HG02840 (cell line): ENCODE data around the gene ALKBH4.
"Not testable (repeated sequence)": the region's sequence is repeated elsewhere in the genome, so short reads cannot be mapped to it uniquely, and the experiment has no call there.

Source experiments
- ATAC-seq: cut with Tn5 transposase; IDR thresholded peaks from one replicate; pipeline ENCODE4 v1.9.1; 2021; ENCODE audit warnings: mild to moderate bottlenecking, moderate library complexity, moderate number of reproducible peaks; ENCODE audit not compliant: unreplicated experiment, low FRiP score

The ALKBH4 gene

GRCh38 chr7:102464577-102465280, at the start of gene ALKBH4, which contains the start of gene LRWD1:
Gene ALKBH4, minus strand, starts transcription at chr7:102464863. Its CDS starts 27 bp downstream, at chr7:102464836.
Gene LRWD1, plus strand, starts transcription at chr7:102464984. Its CDS starts 97 bp downstream, at chr7:102465081.
- peak; percentile 90 for ATAC-seq

DNA sequence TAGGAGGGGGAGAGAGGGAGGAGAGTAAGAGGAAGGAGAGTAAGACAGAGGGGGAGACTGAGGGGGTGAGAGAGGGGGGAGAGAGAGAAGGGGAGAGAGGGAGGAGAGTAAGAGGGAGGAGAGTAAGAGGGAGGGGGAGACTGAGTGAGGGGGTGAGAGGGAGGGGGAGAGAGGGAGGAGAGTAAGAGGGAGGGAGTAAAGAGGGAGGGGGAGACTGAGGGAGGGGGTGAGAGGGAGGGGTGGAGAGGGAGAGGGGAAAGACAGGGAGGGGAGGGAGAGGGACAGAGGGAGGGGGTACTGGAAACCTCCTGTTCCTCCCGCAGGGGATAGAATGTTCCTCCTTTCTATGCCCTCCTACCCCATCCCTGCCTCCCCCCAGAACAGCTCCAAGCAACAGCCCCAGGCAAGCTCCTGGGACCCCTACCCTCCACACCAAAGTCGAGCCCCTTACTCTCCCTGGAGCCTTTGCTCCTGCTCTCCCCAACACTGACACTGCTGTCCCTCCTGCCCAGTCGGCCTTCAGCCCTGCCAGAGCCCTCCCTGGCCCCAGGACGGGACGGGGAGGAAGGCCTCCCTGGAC, 48.1 kb upstream of the ALKBH4 start:
- ATAC-seq = not testable (repeated sequence)

GRCh38 chr7:102511860-102512522, 47.3 kb upstream of the ALKBH4 start:
- not testable (repeated sequence) for ATAC-seq

DNA sequence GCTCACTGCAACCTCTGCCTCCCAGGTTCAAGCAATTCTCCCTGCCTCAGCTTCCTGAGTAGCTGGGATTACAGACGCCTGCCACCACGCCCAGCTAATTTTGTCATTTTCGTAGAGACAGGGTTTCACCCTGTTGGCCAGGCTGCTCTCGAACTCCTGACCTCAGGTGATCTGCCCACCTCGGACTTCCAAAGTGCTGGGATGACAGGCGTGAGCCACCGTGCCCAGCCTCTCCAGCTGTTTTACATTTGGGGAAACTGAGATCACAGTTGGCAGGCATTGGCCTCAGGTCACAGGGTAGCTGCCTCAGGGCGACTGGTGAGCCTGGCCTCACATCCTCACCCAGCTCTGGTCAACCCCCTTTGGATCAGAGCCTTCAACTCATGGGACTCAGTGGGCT, 45.9 kb upstream of the ALKBH4 start:
- ATAC-seq = not testable (repeated sequence)

GRCh38 chr7:102507410-102508088, 42.9 kb upstream of the ALKBH4 start:
- not testable (repeated sequence) for ATAC-seq

DNA sequence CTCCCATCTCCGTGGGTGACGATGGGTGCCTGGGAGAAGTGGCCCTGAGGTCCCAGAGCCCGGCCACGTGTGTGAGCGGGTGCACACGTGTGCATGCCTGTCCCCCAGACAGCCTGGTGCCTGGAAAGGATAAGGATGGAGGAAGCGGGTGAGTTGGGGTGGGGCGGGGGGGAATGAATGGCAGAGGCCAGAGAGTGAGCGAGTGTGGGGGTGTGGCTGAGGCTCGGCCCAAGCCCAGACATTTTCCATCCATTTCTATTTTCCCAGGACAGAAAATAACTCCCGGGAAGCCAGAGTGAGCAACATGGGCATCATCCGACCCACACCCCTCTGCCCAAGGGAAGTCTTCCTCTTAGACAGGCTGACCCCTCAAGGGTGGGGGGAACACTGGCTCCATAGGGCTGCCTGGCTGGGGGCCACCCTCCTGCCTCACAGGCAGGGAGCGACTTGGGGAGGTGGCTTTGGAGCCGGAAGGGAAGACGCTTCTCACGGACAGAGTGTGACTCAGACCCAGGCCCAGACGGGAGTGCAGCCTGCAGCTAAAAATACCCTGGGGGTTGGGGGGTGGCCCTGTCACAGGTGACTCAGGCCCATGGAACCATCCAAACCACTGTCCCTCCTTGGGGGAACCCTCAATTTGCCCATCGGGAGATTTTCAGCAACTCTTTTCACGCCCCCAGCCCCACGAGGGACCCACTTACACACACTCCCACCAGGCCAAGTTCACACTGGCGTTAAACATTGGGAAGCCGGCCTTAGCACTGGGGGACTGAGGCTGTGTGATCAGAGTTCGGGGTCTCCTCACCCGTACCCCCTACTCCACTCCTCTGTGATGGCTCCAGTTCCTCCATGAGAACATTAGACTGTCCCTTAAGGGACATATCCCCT, 40.9 kb upstream of the ALKBH4 start:
- ATAC-seq = not testable (repeated sequence)

- not testable (repeated sequence) for ATAC-seq
Measured at GRCh38 chr7:102503141-102503540, 38.5 kb upstream of the ALKBH4 start.

DNA sequence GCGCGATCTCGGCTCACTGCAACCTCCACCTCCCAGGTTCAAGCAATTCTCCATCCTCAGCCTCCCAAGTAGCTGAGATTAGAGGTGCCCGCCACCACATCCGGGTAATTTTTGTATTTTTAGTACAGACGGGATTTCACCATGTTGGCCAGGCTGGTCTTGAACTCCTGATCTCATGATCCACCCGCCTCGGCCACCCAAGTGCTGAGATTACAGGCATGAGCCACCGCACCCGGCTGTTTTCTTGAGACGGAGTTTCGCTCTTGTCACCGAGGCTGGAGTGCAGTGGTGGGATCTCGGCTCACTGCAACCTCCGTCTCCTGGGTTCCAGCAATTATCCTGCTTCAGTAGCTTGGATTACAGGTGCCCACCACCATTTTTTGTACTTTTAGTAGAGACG, 33.7 kb upstream of the ALKBH4 start:
- not testable (repeated sequence) for ATAC-seq

GRCh38 chr7:102497308-102497707, 32.6 kb upstream of the ALKBH4 start:
- ATAC-seq = not testable (repeated sequence)

DNA sequence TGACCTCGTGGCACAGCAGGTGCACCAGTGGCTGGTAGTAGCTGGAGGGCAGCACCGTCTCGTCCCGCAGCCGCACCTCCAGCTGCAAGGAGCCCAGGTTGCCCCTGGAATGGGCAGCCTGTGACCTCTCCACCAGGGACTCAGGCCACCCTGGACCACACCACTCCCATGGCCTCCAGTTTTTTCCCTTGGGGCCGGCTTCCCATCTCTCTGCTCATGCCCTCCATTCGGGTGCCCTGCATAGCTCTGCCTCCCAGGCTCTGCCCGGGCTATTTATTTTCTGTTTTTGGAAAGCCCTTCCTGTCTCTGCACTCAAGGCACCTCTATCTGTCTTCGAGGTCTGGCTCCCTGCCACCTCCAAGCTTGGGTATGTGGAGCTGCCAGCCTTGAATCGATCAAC, 32.2 kb upstream of the ALKBH4 start:
- not testable (repeated sequence) for ATAC-seq

GRCh38 chr7:102494473-102495149, 29.9 kb upstream of the ALKBH4 start:
- ATAC-seq = peak; percentile 51

- not testable (repeated sequence) for ATAC-seq
Measured at GRCh38 chr7:102494026-102494425, 29.4 kb upstream of the ALKBH4 start.

DNA sequence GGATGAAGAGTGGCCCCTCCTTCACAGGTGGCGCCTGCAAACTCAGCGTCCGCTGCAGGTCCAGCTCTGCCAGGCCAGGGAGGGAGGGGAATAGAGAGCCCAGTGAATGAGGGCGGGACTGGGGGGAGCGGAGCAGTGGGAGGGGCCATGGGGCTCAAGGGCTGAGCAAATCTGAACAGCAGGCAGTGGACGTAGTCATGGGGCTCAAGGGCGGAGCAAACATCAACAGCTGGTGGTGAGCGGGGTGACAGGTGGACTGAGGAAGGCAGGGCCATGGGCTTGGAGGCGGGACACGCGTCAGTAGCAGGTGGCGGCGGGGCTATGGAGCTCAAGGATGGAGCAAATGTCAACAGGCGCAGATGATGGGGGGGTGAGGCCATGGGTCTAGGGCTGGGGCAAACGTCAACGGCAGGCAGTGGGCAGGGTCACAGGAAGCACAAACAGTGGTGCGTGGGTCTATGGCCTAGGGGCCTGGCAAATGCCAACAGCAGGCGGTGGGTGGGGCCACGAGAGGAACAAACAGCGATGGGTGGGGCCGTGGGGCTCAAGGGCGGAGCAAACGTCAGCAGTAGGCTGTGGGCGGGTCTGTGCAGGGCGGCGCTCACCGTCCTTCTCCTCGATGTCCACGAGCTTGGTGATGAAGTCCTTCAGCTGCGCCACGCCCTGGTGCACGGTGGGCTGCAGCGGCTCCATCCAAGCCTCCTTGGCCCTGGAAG, 28.7 kb upstream of the ALKBH4 start:
- not testable (repeated sequence) for ATAC-seq

GRCh38 chr7:102490529-102491075, 25.9 kb upstream of the ALKBH4 start:
- peak; percentile 33 for ATAC-seq

GRCh38 chr7:102484317-102484716, 19.7 kb upstream of the ALKBH4 start:
- not testable (repeated sequence) for ATAC-seq

DNA sequence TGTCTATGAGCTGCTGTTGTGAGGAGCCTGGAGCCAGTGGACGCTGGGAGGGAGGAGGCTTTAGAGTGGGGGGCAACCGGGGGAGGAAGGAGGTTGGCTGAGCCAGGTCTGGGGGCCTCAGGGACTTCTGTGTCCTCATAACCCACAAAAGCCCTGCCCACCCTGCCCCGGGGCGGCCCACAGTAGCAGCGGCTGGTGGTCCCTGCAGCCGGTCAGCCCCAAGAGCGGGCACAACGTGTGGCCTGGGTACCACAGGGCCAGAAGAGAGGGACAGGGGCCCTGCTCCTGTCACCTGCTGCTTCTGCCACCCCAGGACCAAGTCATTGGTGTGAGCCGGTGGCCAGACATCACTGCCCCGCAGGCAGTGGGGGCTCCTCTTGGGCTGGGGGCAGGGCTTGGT, 17.3 kb upstream of the ALKBH4 start:
- not testable (repeated sequence) for ATAC-seq

- ATAC-seq = not testable (repeated sequence)
Measured at GRCh38 chr7:102479982-102480637, 15.4 kb upstream of the ALKBH4 start.

DNA sequence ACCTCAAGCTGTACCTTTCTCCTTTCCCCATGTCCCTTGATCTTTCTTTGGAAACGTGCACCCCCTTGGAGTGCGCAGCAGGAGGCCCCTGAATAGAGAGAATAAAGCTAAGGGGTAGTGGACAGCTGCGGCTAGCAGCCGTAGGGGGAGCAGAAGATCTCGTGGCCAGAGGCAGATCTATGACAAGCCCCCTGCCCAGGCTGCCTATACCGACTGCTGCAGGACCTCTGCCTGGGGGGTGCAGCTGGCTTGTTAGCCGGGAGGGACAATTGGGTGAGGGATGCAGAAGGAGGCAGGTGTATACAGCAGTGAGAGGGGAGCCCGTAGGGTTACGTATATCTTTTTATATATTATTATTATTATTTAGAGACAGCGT, 14.5 kb upstream of the ALKBH4 start:
- peak; percentile 29 for ATAC-seq
